Mesodermal cell (in vitro differentiated cells): Measurements from ENCODE around the gene SPEF2.

Source experiments
- H3K27ac ChIP-seq: 2 replicates; pipeline ENCODE4 v1.7.0; 2013; ENCODE audit warnings: mild to moderate bottlenecking, low read depth, low read length, moderate library complexity; ENCODE audit not compliant: severe bottlenecking
- H3K36me3 ChIP-seq: 2 replicates; pipeline ENCODE4 v1.7.1; 2013; ENCODE audit warnings: mild to moderate bottlenecking, low read length, moderate library complexity; ENCODE audit not compliant: control insufficient read depth, insufficient read depth
- H3K4me1 ChIP-seq: one replicate; pipeline ENCODE4 v1.7.1; 2013; ENCODE audit warnings: mild to moderate bottlenecking, low read length; ENCODE audit not compliant: insufficient read depth, control insufficient read depth, poor library complexity, severe bottlenecking
- H3K4me3 ChIP-seq: 2 replicates; pipeline ENCODE4 v1.7.0; 2013; ENCODE audit warnings: low read length, control low read depth, mild to moderate bottlenecking; ENCODE audit not compliant: insufficient read depth, poor library complexity, severe bottlenecking; ENCODE audit errors: extremely low read depth
- H3K9me3 ChIP-seq: 2 replicates; pipeline ENCODE4 v1.7.1; 2013; ENCODE audit warnings: mild to moderate bottlenecking, low read length, moderate library complexity; ENCODE audit not compliant: control insufficient read depth
- WGBS, 2 experiments: methylation state at CpG; one replicate each; pipeline ENCODE4 v1.1.5; 2013; ENCODE audit warnings: missing lambda C conversion rate in 2 of 2; ENCODE audit not compliant: insufficient coverage in 2 of 2; 5-methylcytosine and 5-hydroxymethylcytosine counted together

SPEF2 gene

DNA sequence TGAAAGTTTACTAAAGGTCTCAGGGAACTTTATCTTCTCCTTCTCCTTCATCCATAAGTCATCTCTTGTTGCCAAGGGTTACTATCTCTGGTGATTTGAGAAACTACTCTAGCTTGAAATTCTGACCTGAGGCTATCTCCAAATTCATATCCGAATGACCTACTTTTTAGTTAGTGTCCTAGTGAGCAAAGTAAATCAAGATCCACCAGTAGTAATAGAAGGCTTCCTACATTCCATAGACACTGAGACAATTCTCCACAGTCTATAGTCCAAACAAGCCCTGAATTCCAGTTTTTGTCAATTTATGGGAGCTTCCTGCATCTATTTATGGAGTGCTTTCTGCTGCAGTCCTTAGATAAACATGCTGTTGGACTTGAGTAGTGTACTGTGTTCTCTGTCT lies 244.1 kb downstream of the SPEF2 start:
- Histone ChIP-seq H3K9me3 (no peaks in the 10 kb centered on the region), H3K36me3 (no peaks in the 10 kb centered on the region), H3K4me1 (peaks cover 12% of the 10 kb centered on the region), H3K27ac (no peak overlapping the region), H3K4me3 (no peak overlapping the region)
- 86% methylated on average over 1 of the region's 1 CpG; no CpG with 5 or more reads in 1 of the 2 experiments for WGBS, 2 experiments

DNA sequence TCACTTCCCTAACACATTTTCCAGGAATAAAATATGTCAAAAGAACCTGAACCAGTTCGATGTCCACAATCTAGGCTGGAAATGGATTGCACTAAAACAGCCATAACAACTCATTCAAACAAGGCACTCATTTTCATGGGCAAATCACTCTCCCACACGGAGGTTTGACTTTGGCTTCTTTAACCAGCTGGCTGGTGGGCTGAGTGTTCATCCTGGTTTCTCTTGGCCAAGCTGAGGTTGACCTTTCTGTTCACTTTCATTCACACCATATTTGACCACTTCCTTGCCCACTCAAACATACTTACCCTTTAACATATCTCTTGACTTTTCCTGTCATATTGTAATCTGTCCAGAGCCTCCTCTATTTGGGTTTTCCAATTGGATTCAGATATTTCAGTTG lies 244.5 kb downstream of the SPEF2 start:
- no peaks in the 10 kb centered on the region for H3K36me3 ChIP-seq
- WGBS, 2 experiments, result 89 to 100% methylated on average over 2 of the region's 2 CpGs
- H3K27ac ChIP-seq, result no peak overlapping the region
- no peak overlapping the region for H3K4me3 ChIP-seq
- peaks cover 8% of the 10 kb centered on the region for H3K4me1 ChIP-seq
- no peaks in the 10 kb centered on the region for H3K9me3 ChIP-seq

DNA sequence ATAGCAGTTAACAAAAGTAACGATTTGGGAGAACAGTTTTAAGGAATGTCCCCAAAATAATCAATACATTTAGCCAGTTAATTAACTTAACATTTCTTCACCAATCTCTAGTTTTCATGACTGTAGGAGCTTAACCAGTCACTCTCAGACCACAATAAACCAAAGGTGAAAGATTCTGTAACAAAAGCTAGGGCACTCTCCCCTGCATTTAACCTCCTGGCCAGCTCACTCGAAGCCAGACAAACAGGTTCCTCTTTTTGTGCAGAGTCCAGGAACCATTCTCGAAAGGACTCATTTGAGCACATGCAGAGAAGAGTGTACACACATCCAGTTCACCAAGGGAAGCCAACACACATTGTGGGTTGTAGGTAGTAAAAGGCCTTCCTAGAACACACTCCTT lies 245.5 kb downstream of the SPEF2 start:
- 93 to 100% methylated on average over 2 of the region's 3 CpGs for WGBS, 2 experiments

More for the DNA sequence above, 245.5 kb downstream of the SPEF2 start:
- Histone ChIP-seq H3K4me1 (no peaks in the 10 kb centered on the region), H3K27ac (no peak overlapping the region), H3K4me3 (no peak overlapping the region), H3K9me3 (no peaks in the 10 kb centered on the region), H3K36me3 (no peaks in the 10 kb centered on the region)
